Measurements from ENCODE around the gene RAI1. TPM values are rescaled to one million over a fixed set of nuclear protein-coding genes. Genes with fewer than 3 reads are reported as not detected.
A peak's percentile ranks its signal among the peaks of the same experiment; 100 is the strongest.
"Not testable (repeated sequence)": the region's sequence is repeated elsewhere in the genome, so short reads cannot be mapped to it uniquely, and the experiment has no call there.

RAI1 gene
- total and polyA plus RNA-seq, 10 of the 15 experiments (the other 5 are each of a cell fraction or from before 2014, with no cell fraction given), result 0.66 to 37.7 (median 6.0) TPM

- TF ChIP-seq TCF12 (IDR thresholded peaks at IDR 0.05; ENCODE audit: low read depth, low read length), result no peak
- TF ChIP-seq, protein P1, sequence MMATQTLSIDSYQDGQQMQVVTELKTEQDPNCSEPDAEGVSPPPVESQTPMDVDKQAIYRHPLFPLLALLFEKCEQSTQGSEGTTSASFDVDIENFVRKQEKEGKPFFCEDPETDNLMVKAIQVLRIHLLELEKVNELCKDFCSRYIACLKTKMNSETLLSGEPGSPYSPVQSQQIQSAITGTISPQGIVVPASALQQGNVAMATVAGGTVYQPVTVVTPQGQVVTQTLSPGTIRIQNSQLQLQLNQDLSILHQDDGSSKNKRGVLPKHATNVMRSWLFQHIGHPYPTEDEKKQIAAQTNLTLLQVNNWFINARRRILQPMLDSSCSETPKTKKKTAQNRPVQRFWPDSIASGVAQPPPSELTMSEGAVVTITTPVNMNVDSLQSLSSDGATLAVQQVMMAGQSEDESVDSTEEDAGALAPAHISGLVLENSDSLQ (IDR thresholded peaks at IDR 0.05), result no peak
- TF ChIP-seq IKZF1 (conservative IDR thresholded peaks at IDR 0.05), result no peak
- TF ChIP-seq BHLHE40 (IDR thresholded peaks at IDR 0.05; ENCODE audit: borderline replicate concordance in 1 of 2, low read depth in 2 of 2, low read length in 1 of 2), result no peak
- no peak for TF ChIP-seq SRF (IDR thresholded peaks at IDR 0.05; ENCODE audit: low read depth in 2 of 2, low read length in 2 of 2)
- TF ChIP-seq ELK1 (IDR thresholded peaks at IDR 0.05; ENCODE audit: low read depth, low read length), result no peak
- TF ChIP-seq HDGF (IDR thresholded peaks at IDR 0.05), result no peak
- no peak for TF ChIP-seq TBL1XR1 (IDR thresholded peaks at IDR 0.05; ENCODE audit: low read depth, low read length)
- no peak for TF ChIP-seq JUND (IDR thresholded peaks at IDR 0.05; ENCODE audit: low read depth, low read length)
- TF ChIP-seq HCFC1 (IDR thresholded peaks at IDR 0.05; ENCODE audit: low read length), result 0 out of 2 replicates have a peak, but pooled peaks have one; percentile 17
- TF ChIP-seq, protein P2, sequence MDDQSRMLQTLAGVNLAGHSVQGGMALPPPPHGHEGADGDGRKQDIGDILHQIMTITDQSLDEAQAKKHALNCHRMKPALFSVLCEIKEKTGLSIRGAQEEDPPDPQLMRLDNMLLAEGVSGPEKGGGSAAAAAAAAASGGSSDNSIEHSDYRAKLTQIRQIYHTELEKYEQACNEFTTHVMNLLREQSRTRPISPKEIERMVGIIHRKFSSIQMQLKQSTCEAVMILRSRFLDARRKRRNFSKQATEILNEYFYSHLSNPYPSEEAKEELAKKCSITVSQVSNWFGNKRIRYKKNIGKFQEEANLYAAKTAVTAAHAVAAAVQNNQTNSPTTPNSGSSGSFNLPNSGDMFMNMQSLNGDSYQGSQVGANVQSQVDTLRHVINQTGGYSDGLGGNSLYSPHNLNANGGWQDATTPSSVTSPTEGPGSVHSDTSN (IDR thresholded peaks at IDR 0.05; ENCODE audit: insufficient replicate concordance, low read depth, low read length), result no peak
Measured at GRCh38 chr17:17641621-17642409, 39.4 kb upstream of the RAI1 start (continued).

DNA sequence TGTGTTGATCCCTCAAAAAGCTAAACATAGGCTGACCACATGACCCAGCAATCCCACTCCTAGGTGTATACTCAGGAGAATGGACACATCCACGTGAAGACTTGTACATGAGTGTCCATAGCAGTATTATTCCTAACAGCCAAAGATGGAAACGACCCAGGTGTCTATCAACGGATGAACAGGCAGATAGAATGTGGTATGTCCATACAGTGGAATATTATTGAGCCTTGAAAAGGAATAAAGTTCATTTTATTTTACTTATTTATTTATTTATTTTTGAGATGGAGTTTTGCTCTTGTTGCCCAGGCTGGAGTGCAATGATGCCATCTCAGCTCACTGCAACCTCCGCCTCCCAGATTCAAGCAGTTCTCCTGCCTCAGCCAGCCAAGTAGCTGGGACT is 36.1 kb upstream of the RAI1 start:
- H2AFZ ChIP-seq (ENCODE audit: control insufficient read depth, low read depth, low read length); H3K9ac ChIP-seq (ENCODE audit: control insufficient read depth, insufficient read depth, low read length); DNase-seq (ENCODE audit: low read depth, low spot score); H3K27ac ChIP-seq (ENCODE audit: control insufficient read depth, insufficient read depth); H3K4me2 ChIP-seq (ENCODE audit: control insufficient read depth, insufficient read depth); H3K36me3 ChIP-seq (ENCODE audit: control insufficient read depth in 2 of 2, insufficient read depth in 2 of 2, low read length in 1 of 2); POLR2A ChIA-PET; H4K20me1 ChIP-seq (ENCODE audit: control insufficient read depth, insufficient read depth); H3K9me3 ChIP-seq (replicated peaks; ENCODE audit: control insufficient read depth, insufficient read depth, low read length); FAIRE-seq; in situ Hi-C loops (cut with MboI); ATAC-seq; intact Hi-C loops (cut with micrococcal nuclease; ENCODE audit: unreplicated experiment); BruUV-seq (replicated peaks); H3K4me3 ChIP-seq; H3K27me3 ChIP-seq (replicated peaks in 1 of 2; ENCODE audit: control insufficient read depth in 2 of 2, insufficient read depth in 2 of 2, low read length in 1 of 2); RAD21 ChIA-PET (ENCODE audit: unreplicated experiment); H3K79me2 ChIP-seq (ENCODE audit: control insufficient read depth, insufficient read depth, low read length); H3K4me1 ChIP-seq (ENCODE audit: control insufficient read depth, insufficient read depth, low read length): not testable (repeated sequence)
- ChIA-PET SMC1A (ENCODE audit: uncharacterized antibody, unreplicated experiment) (interaction anchor here (1.4 kb wide), 1 partner anchor 77 kb away, joined by 3 read pairs; no protein-coding TSS in a partner anchor), CTCF (interaction anchor here (0.9 kb wide), 2 partner anchors 148 to 289 kb away, joined by 3 to 4 read pairs; no protein-coding TSS in a partner anchor)
- 43% methylated on average over 4 of the region's 4 CpGs for WGBS (ENCODE audit: insufficient coverage, insufficient replicate concordance, low lambda C conversion rate, missing lambda C conversion rate)
